Gastroesophageal sphincter (tissue), 3 donors: ENCODE results near the gene JARID2.

Experiments used
- EP300 ChIP-seq: sonication (generic); formaldehyde crosslinking; IDR thresholded peaks from one replicate; pipeline ENCODE4 v1.6.1; 2017; ENCODE audit warnings: antibody characterized with exemption, mild to moderate bottlenecking
- POLR2A ChIP-seq, 2 donors: fragments of 450-650 bp; IDR thresholded peaks; one replicate each; pipeline ENCODE4 v1.6.1; 2017; ENCODE audit warnings: antibody characterized with exemption in 2 of 2, mild to moderate bottlenecking in 2 of 2, moderate library complexity in 1 of 2
- POLR2AphosphoS5 ChIP-seq: sonication (generic); formaldehyde crosslinking; IDR thresholded peaks from one replicate; pipeline ENCODE4 v1.6.1; 2017; ENCODE audit warnings: antibody characterized with exemption
- TF ChIP-seq, protein P1 (sequence below), 4 experiments: fragments of 200-600 bp in 2 of 4; fragments of 450-650 bp in 2 of 4; sonication (generic) in 1 of 4; IDR thresholded peaks; one replicate each; pipeline ENCODE4 v1.5.1; 2017 to 2019; ENCODE audit warnings: antibody characterized with exemption in 4 of 4, mild to moderate bottlenecking in 2 of 4, moderate library complexity in 2 of 4

DNA sequence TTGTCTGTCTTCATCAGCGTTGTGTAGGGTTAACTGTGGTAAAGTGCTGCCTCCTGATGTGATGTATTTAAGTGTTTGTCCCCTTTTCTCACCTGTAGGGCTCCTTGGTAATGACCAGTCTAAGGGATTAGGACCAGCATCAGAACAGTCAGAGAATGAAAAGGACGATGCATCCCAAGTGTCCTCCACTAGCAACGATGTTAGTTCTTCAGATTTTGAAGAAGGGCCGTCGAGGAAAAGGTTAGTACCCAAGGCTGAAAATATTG lies 164.2 kb downstream of the JARID2 start:
- TF ChIP-seq, protein P1, sequence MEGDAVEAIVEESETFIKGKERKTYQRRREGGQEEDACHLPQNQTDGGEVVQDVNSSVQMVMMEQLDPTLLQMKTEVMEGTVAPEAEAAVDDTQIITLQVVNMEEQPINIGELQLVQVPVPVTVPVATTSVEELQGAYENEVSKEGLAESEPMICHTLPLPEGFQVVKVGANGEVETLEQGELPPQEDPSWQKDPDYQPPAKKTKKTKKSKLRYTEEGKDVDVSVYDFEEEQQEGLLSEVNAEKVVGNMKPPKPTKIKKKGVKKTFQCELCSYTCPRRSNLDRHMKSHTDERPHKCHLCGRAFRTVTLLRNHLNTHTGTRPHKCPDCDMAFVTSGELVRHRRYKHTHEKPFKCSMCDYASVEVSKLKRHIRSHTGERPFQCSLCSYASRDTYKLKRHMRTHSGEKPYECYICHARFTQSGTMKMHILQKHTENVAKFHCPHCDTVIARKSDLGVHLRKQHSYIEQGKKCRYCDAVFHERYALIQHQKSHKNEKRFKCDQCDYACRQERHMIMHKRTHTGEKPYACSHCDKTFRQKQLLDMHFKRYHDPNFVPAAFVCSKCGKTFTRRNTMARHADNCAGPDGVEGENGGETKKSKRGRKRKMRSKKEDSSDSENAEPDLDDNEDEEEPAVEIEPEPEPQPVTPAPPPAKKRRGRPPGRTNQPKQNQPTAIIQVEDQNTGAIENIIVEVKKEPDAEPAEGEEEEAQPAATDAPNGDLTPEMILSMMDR (IDR thresholded peaks at IDR 0.05), result no peak
- TF ChIP-seq EP300 (no peak), POLR2A (IDR thresholded peaks at IDR 0.05) (no peak), POLR2AphosphoS5 (no peak)
